ENCODE data around the gene SDR42E1.

GRCh38 chr16:82051656-82052055 lies 40.4 kb upstream of the SDR42E1 start:
- TF ChIP-seq FOS (IDR thresholded peaks at IDR 0.05; ENCODE audit: borderline replicate concordance, extremely low read depth, insufficient read length) (no peak), EZH2 (IDR thresholded peaks at IDR 0.05; ENCODE audit: borderline replicate concordance, control insufficient read depth, low read depth, low read length) (no peak)
